ENCODE data around the gene ZNF275.
"Not testable (repeated sequence)": the region's sequence is repeated elsewhere in the genome, so short reads cannot be mapped to it uniquely, and the experiment has no call there.

ZNF275 gene

GRCh38 chrX:153384390-153384789, 50.4 kb downstream of the ZNF275 start:
- no CpG with 5 or more reads among the region's 6 CpGs for WGBS (ENCODE audit: extremely low coverage, insufficient coverage, insufficient read length)
- no peak for DNase-seq
- H2BK120ac ChIP-seq (ENCODE audit: insufficient read depth, low read length, poor library complexity): no peak overlapping the region

GRCh38 chrX:153384973-153385372, 51.0 kb downstream of the ZNF275 start:
- H3K4ac ChIP-seq (ENCODE audit: low read depth, low read length); DNase-seq; H3K27me3 ChIP-seq (ENCODE audit: insufficient read depth, low read length); H3K79me1 ChIP-seq (ENCODE audit: low read length); H3K23ac ChIP-seq (ENCODE audit: low read length); H4K8ac ChIP-seq (ENCODE audit: low read depth, low read length); H3K27ac ChIP-seq (ENCODE audit: low read depth, low read length); H3K14ac ChIP-seq (ENCODE audit: low read length); H3K4me3 ChIP-seq (ENCODE audit: low read depth, low read length); H2BK12ac ChIP-seq (ENCODE audit: low read length); H3K4me1 ChIP-seq (ENCODE audit: control insufficient read depth in 1 of 2, insufficient read depth in 2 of 2, low read length in 2 of 2); H3K79me2 ChIP-seq (ENCODE audit: control insufficient read depth, insufficient read depth, low read length, poor library complexity); H3K36me3 ChIP-seq (ENCODE audit: control insufficient read depth in 1 of 2, insufficient read depth in 2 of 2, low read length in 2 of 2); H4K91ac ChIP-seq (ENCODE audit: low read depth, low read length); H3K18ac ChIP-seq (ENCODE audit: low read length); H2AFZ ChIP-seq (ENCODE audit: insufficient read depth, low read length, poor library complexity); H2BK120ac ChIP-seq (ENCODE audit: insufficient read depth, low read length, poor library complexity); H2BK5ac ChIP-seq (ENCODE audit: low read depth, low read length, poor library complexity); H3K9ac ChIP-seq (ENCODE audit: low read length); H4K12ac ChIP-seq (ENCODE audit: low read depth, low read length); H2AK5ac ChIP-seq (ENCODE audit: low read length); H3K4me2 ChIP-seq (ENCODE audit: low read length): not testable (repeated sequence)
- no CpG with 5 or more reads among the region's 2 CpGs for WGBS (ENCODE audit: extremely low coverage, insufficient coverage, insufficient read length)
- peaks cover 17% of the 10 kb centered on the region for H3K9me3 ChIP-seq (ENCODE audit: insufficient read depth, low read depth, low read length)

More at GRCh38 chrX:153384390-153384789, 50.4 kb downstream of the ZNF275 start:
- Histone ChIP-seq H3K4ac (ENCODE audit: low read depth, low read length) (no peak overlapping the region), H4K12ac (ENCODE audit: low read depth, low read length) (no peak overlapping the region), H3K27ac (ENCODE audit: low read depth, low read length) (no peak overlapping the region), H3K4me3 (ENCODE audit: low read depth, low read length) (no peak overlapping the region), H3K27me3 (ENCODE audit: insufficient read depth, low read length) (no peaks in the 10 kb centered on the region), H2BK5ac (ENCODE audit: low read depth, low read length, poor library complexity) (no peak overlapping the region), H3K23ac (ENCODE audit: low read length) (no peak overlapping the region), H4K8ac (ENCODE audit: low read depth, low read length) (no peak overlapping the region), H3K9ac (ENCODE audit: low read length) (no peak overlapping the region), H4K91ac (ENCODE audit: low read depth, low read length) (no peak overlapping the region), H3K4me2 (ENCODE audit: low read length) (no peak overlapping the region), H3K9me3 (ENCODE audit: insufficient read depth, low read depth, low read length) (peaks cover 12% of the 10 kb centered on the region), H3K79me2 (ENCODE audit: control insufficient read depth, insufficient read depth, low read length, poor library complexity) (no peaks in the 10 kb centered on the region), H2BK12ac (ENCODE audit: low read length) (no peak overlapping the region), H2AFZ (ENCODE audit: insufficient read depth, low read length, poor library complexity) (no peak overlapping the region), H3K79me1 (ENCODE audit: low read length) (no peaks in the 10 kb centered on the region), H3K4me1 (ENCODE audit: control insufficient read depth in 1 of 2, insufficient read depth in 2 of 2, low read length in 2 of 2) (no peaks in the 10 kb centered on the region), H3K14ac (ENCODE audit: low read length) (no peak overlapping the region), H2AK5ac (ENCODE audit: low read length) (no peak overlapping the region), H3K18ac (ENCODE audit: low read length) (no peak overlapping the region), H3K36me3 (ENCODE audit: control insufficient read depth in 1 of 2, insufficient read depth in 2 of 2, low read length in 2 of 2) (no peaks in the 10 kb centered on the region)

- Histone ChIP-seq H2BK12ac (ENCODE audit: low read length) (no peak overlapping the region), H4K8ac (ENCODE audit: low read depth, low read length) (no peak overlapping the region), H3K27ac (ENCODE audit: low read depth, low read length) (no peak overlapping the region), H4K12ac (ENCODE audit: low read depth, low read length) (no peak overlapping the region), H3K4me1 (ENCODE audit: control insufficient read depth in 1 of 2, insufficient read depth in 2 of 2, low read length in 2 of 2) (no peaks in the 10 kb centered on the region), H3K4me2 (ENCODE audit: low read length) (no peak overlapping the region), H3K36me3 (ENCODE audit: control insufficient read depth in 1 of 2, insufficient read depth in 2 of 2, low read length in 2 of 2) (no peaks in the 10 kb centered on the region), H4K91ac (ENCODE audit: low read depth, low read length) (no peak overlapping the region), H3K9me3 (ENCODE audit: insufficient read depth, low read depth, low read length) (peaks cover 25% of the 10 kb centered on the region), H2BK120ac (ENCODE audit: insufficient read depth, low read length, poor library complexity) (no peak overlapping the region), H2BK5ac (ENCODE audit: low read depth, low read length, poor library complexity) (no peak overlapping the region), H2AFZ (ENCODE audit: insufficient read depth, low read length, poor library complexity) (no peak overlapping the region), H3K4me3 (ENCODE audit: low read depth, low read length) (no peak overlapping the region), H3K9ac (ENCODE audit: low read length) (no peak overlapping the region), H3K14ac (ENCODE audit: low read length) (no peak overlapping the region), H3K79me1 (ENCODE audit: low read length) (no peaks in the 10 kb centered on the region), H3K27me3 (ENCODE audit: insufficient read depth, low read length) (no peaks in the 10 kb centered on the region), H3K18ac (ENCODE audit: low read length) (no peak overlapping the region), H3K23ac (ENCODE audit: low read length) (no peak overlapping the region), H3K4ac (ENCODE audit: low read depth, low read length) (no peak overlapping the region), H3K79me2 (ENCODE audit: control insufficient read depth, insufficient read depth, low read length, poor library complexity) (no peaks in the 10 kb centered on the region), H2AK5ac (ENCODE audit: low read length) (no peak overlapping the region)
- DNase-seq: no peak
- no CpG with 5 or more reads among the region's 5 CpGs for WGBS (ENCODE audit: extremely low coverage, insufficient coverage, insufficient read length)
These were observed 52.1 kb downstream of the ZNF275 start for GRCh38 chrX:153386097-153386496.

- Histone ChIP-seq H3K4ac (ENCODE audit: low read depth, low read length) (no peak overlapping the region), H2AK5ac (ENCODE audit: low read length) (no peak overlapping the region), H2AFZ (ENCODE audit: insufficient read depth, low read length, poor library complexity) (no peak overlapping the region), H3K4me1 (ENCODE audit: control insufficient read depth in 1 of 2, insufficient read depth in 2 of 2, low read length in 2 of 2) (no peaks in the 10 kb centered on the region), H3K79me1 (ENCODE audit: low read length) (no peaks in the 10 kb centered on the region), H4K91ac (ENCODE audit: low read depth, low read length) (no peak overlapping the region), H2BK120ac (ENCODE audit: insufficient read depth, low read length, poor library complexity) (no peak overlapping the region), H3K36me3 (ENCODE audit: control insufficient read depth in 1 of 2, insufficient read depth in 2 of 2, low read length in 2 of 2) (no peaks in the 10 kb centered on the region), H2BK12ac (ENCODE audit: low read length) (no peak overlapping the region), H3K23ac (ENCODE audit: low read length) (no peak overlapping the region), H3K18ac (ENCODE audit: low read length) (no peak overlapping the region), H3K27me3 (ENCODE audit: insufficient read depth, low read length) (no peaks in the 10 kb centered on the region), H3K4me2 (ENCODE audit: low read length) (no peak overlapping the region), H3K9ac (ENCODE audit: low read length) (no peak overlapping the region), H3K79me2 (ENCODE audit: control insufficient read depth, insufficient read depth, low read length, poor library complexity) (no peaks in the 10 kb centered on the region), H2BK5ac (ENCODE audit: low read depth, low read length, poor library complexity) (no peak overlapping the region), H3K4me3 (ENCODE audit: low read depth, low read length) (no peak overlapping the region), H4K12ac (ENCODE audit: low read depth, low read length) (no peak overlapping the region), H4K8ac (ENCODE audit: low read depth, low read length) (no peak overlapping the region), H3K14ac (ENCODE audit: low read length) (no peak overlapping the region), H3K27ac (ENCODE audit: low read depth, low read length) (no peak overlapping the region), H3K9me3 (ENCODE audit: insufficient read depth, low read depth, low read length) (peaks cover 33% of the 10 kb centered on the region)
- no CpG with 5 or more reads among the region's 5 CpGs for WGBS (ENCODE audit: extremely low coverage, insufficient coverage, insufficient read length)
- no peak for DNase-seq
These were observed 53.4 kb downstream of the ZNF275 start for GRCh38 chrX:153387345-153387744.

All from trophoblast cell (in vitro differentiated cells and primary cell).